Smooth muscle cell of bladder (primary cell): ENCODE measurements around the gene MCM5. TPM values are rescaled to one million over a fixed set of nuclear protein-coding genes. Genes with fewer than 3 reads are reported as not detected.

Source experiments
- total RNA-seq: library from RNA; depleted of rRNA; stranded (reverse); fragments of >200 nt; gene quantifications from 2 replicates; pipeline ENCODE4 v1.2.3, GENCODE V29; 2014

Gene MCM5
- total RNA-seq, result 5.3 and 11.5 TPM in 2 replicates

GRCh38 chr22:35399678-35400500 is at the start of gene MCM5:
TSS of gene MCM5 (plus strand) at chr22:35400140. CDS start at chr22:35400439, 299 bp downstream.

DNA sequence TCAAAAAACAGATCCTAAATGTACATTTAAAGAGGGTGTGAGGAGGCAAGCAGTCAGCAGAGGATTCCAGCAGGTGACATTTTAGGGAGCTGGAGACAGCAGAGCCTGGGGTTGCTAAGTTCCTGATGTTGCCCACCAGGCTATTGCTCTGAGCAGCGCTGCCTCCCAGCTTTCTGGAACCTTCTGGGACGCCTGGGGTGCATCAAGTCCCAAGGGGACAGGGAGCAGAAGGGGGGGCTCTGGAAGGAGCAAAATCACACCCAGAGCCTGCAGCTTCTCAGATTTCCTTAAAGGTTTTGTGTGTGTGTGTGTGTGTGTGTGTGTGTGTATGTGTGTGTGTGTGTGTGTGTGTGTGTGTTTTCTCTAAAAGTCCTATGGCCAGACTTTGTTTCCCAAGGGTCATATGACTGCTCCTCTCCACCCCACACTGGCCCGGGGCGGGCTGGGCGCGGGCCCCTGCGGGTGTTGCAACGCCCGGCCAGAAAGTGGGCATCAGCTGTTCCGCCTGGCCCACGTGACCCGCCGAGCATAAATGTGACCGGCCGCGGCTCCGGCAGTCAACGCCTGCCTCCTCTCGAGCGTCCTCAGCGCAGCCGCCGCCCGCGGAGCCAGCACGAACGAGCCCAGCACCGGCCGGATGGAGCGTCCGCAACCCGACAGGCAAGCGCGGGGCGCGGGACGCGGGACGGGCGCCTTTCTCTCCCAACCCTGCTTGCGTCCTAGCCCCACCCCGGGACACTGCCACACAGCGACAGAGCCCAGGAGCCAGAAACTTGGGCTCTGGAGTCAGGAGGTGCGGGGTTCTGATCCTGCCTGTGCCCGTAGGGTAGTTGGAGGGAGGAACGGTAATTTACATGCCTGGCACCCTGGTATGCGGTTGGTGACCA is 19.2 kb upstream of the MCM5 start, which contains the start of gene HMOX1:
Gene HMOX1 (plus strand): TSS at position 560 of the 887 bp plus-strand sequence. CDS start 78 bp downstream, at position 638.

Other genes with a start within 250 kb of the MCM5 start
- gene HMGXB4, start 142.6 kb upstream of the MCM5 start, total RNA-seq, result 13.8 and 16.5 TPM in 2 replicates
- gene TOM1, start 100.2 kb upstream of the MCM5 start, total RNA-seq, result 32.9 and 33.4 TPM in 2 replicates
- gene HMOX1, start 19.0 kb upstream of the MCM5 start, total RNA-seq, result 86.8 and 237 TPM in 2 replicates
- under 0.01 and 0.46 TPM in 2 replicates for gene RASD2, start 140.7 kb downstream of the MCM5 start, total RNA-seq
- not detected in 2 replicates for gene MB, start 217.2 kb downstream of the MCM5 start, total RNA-seq
- gene APOL6, start 248.3 kb downstream of the MCM5 start, total RNA-seq, result 23.5 and 32.1 TPM in 2 replicates